Endothelial cell of umbilical vein (primary cell): ENCODE data around the gene IGHMBP2. TPM values are rescaled to one million over a fixed set of nuclear protein-coding genes. Genes with fewer than 3 reads are reported as not detected.

Experiments
- BruUV-seq: library from RNA; stranded (reverse); fragments of 400-500 nt; replicated peaks from 2 replicates; lab custom pipeline; 2021; lab: Mats Ljungman, UMichigan
- CTCF ChIA-PET: fragments of 300-600, 350-600 bp; sonication (Branson Sonifier 250); formaldehyde crosslinking; loops from one replicate; lab custom pipeline; 2021; ENCODE audit warnings: antibody characterized with exemption, inconsistent platforms; lab: Charles Lee
- POLR2A ChIA-PET: fragments of 300-600, 350-600 bp; sonication (Branson Sonifier 250); formaldehyde crosslinking; loops from one replicate; lab custom pipeline; 2021; ENCODE audit warnings: antibody characterized with exemption, inconsistent platforms; lab: Charles Lee
- DNase-seq: peaks from one replicate; pipeline ENCODE4 v3.0.0-alpha.2; 2011; ENCODE audit warnings: low read depth, low spot score
- FAIRE-seq: peaks from 2 replicates; lab custom pipeline; 2011; peaks lifted over from hg19 to GRCh38; lab: Jason Lieb, UNC
- H2AFZ ChIP-seq: 2 replicates; pipeline ENCODE4 v1.6.0; 2012; ENCODE audit warnings: low read depth, low read length, control low read depth, inconsistent platforms
- H3K27ac ChIP-seq: 2 replicates; pipeline ENCODE4 v1.5.1; 2011; ENCODE audit warnings: low read depth, mild to moderate bottlenecking, control low read depth, low read length, moderate library complexity; ENCODE audit not compliant: insufficient read depth
- H3K27me3 ChIP-seq, 2 experiments: 2 replicates each; pipeline versions ENCODE4 v1.6.0 to v1.6.1; 2011; ENCODE audit warnings: low read length in 2 of 2, mixed read lengths in 1 of 2; ENCODE audit not compliant: control insufficient read depth in 2 of 2, insufficient read depth in 2 of 2
- H3K36me3 ChIP-seq, 2 experiments: 2 replicates in 1 of 2; 3 replicates in 1 of 2; pipeline ENCODE4 v1.5.1; 2011; ENCODE audit warnings: low read length in 2 of 2, mild to moderate bottlenecking in 1 of 2, moderate library complexity in 1 of 2; ENCODE audit not compliant: control insufficient read depth in 2 of 2, insufficient read depth in 2 of 2; ENCODE audit errors: extremely low read depth in 1 of 2
- H3K4me1 ChIP-seq: 3 replicates; pipeline ENCODE4 v1.5.1; 2011; ENCODE audit warnings: mild to moderate bottlenecking, low read length; ENCODE audit not compliant: control insufficient read depth, insufficient read depth; ENCODE audit errors: extremely low read depth
- H3K4me2 ChIP-seq: 2 replicates; pipeline ENCODE4 v1.6.1; 2011; ENCODE audit warnings: low read length, control low read depth, mixed read lengths; ENCODE audit not compliant: insufficient read depth
- H3K4me3 ChIP-seq, 3 experiments: fragments of 200-600 bp in 1 of 3; sonication (generic), shearing (Covaris generic) in 1 of 3; replicated peaks in 1 of 3; 2 replicates each; pipeline ENCODE4 v1.5.1; 2011 to 2016; ENCODE audit warnings: control low read depth in 3 of 3, low read length in 3 of 3, mild to moderate bottlenecking in 2 of 3, inconsistent platforms in 1 of 3, low read depth in 1 of 3, moderate library complexity in 1 of 3; ENCODE audit not compliant: insufficient read depth in 1 of 3
- H3K79me2 ChIP-seq: 2 replicates; pipeline ENCODE4 v1.6.0; 2012; ENCODE audit warnings: low read length, inconsistent platforms; ENCODE audit not compliant: control insufficient read depth, insufficient read depth
- H3K9ac ChIP-seq: replicated peaks from 2 replicates; pipeline ENCODE3; 2011; ENCODE audit warnings: low read length, control low read depth; ENCODE audit not compliant: insufficient read depth; ENCODE audit errors: extremely low read depth
- H3K9me1 ChIP-seq: replicated peaks from 3 replicates; pipeline ENCODE4 v1.6.0; 2011; ENCODE audit warnings: mild to moderate bottlenecking, low read length; ENCODE audit not compliant: control insufficient read depth, insufficient read depth; ENCODE audit errors: extremely low read depth
- H3K9me3 ChIP-seq: replicated peaks from 2 replicates; pipeline ENCODE4 v1.5.1; 2012; ENCODE audit warnings: low read length, inconsistent platforms; ENCODE audit not compliant: control insufficient read depth, insufficient read depth
- H4K20me1 ChIP-seq: replicated peaks from 2 replicates; pipeline ENCODE3; 2011; ENCODE audit warnings: mild to moderate bottlenecking, low read length; ENCODE audit not compliant: control insufficient read depth, insufficient read depth; ENCODE audit errors: extremely low read depth
- EZH2 ChIP-seq: IDR thresholded peaks from 2 replicates; pipeline ENCODE4 v1.6.1; 2012; ENCODE audit warnings: borderline replicate concordance, low read depth, mild to moderate bottlenecking, moderate library complexity, low read length, inconsistent platforms; ENCODE audit not compliant: severe bottlenecking
- FOS ChIP-seq: IDR thresholded peaks from 2 replicates; pipeline ENCODE4 v1.6.1; 2011; ENCODE audit warnings: mild to moderate bottlenecking, low read length, moderate library complexity, borderline replicate concordance; ENCODE audit not compliant: insufficient read depth
- JUN ChIP-seq: IDR thresholded peaks from 2 replicates; pipeline ENCODE4 v1.6.1; 2011; ENCODE audit warnings: borderline replicate concordance, low read depth; ENCODE audit not compliant: insufficient read length, insufficient read depth
- POLR2A ChIP-seq: IDR thresholded peaks from 2 replicates; pipeline ENCODE4 v1.6.1; 2012; ENCODE audit warnings: low read depth, mild to moderate bottlenecking, control low read depth, low read length
- dilution Hi-C: fragments of 300-500 bp; cut with MboI; formaldehyde crosslinking; loops from one replicate; pipeline ENCODE4 v1.15.0; 2019; ENCODE audit warnings: low sequenced_read_pairs; ENCODE audit not compliant: extremely low pct_ligation_motif_present
- intact Hi-C: fragments of 100-400 bp; cut with micrococcal nuclease; formaldehyde crosslinking; loops from one replicate; pipeline ENCODE4 v1.10.0; 2022
- polyA plus RNA-seq, 4 experiments: library from polyadenylated mRNA; depleted of rRNA in 3 of 4; stranded (reverse) in 3 of 4; unstranded in 1 of 4; fragments of >200 nt; gene quantifications; 2 replicates each; pipeline versions ENCODE4 v1.2.1 to v1.2.3, GENCODE V29; 2011 to 2012; ENCODE audit warnings: missing spikeins in 1 of 4
- total RNA-seq: library from RNA; stranded (reverse); gene quantifications from 2 replicates; pipeline ENCODE4 v1.2.3, GENCODE V29; 2021
- TF ChIP-seq, protein P1 (sequence below), 2 donors: IDR thresholded peaks; 1 replicate in 1 of 2; 2 replicates in 1 of 2; pipeline ENCODE4 v1.5.1; 2011; ENCODE audit warnings: low read length in 2 of 2, mild to moderate bottlenecking in 2 of 2, moderate library complexity in 2 of 2, control low read depth in 1 of 2, inconsistent platforms in 1 of 2, low read depth in 1 of 2; ENCODE audit not compliant: insufficient read depth in 1 of 2; ENCODE audit errors: extremely low read depth in 1 of 2

The IGHMBP2 gene
- total and polyA plus RNA-seq, 2 donors (not counting 3 experiments of a cell fraction or from before 2014, with no cell fraction given): 10.9 to 25.1 TPM

DNA sequence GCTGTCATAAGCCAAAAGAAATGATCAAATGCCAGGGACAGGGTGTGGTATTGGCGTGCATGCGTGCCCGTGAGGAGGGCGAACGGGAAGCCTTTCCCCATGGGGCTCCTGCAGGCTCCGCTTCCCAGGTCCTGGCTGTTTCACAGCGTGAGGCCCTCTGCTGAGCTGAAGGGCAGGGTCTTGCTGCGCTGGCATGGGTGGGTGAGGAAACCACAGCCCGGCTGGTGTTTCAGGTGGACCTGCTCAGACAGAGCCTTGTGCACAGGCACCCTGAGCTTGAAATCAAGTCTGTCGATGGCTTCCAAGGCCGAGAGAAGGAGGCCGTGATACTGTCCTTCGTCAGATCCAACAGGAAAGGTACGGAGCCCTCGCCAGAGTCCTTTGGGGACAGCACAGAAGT, 31.4 kb downstream of the IGHMBP2 start:
- no peak overlapping the region for H3K27ac ChIP-seq
- H3K4me1 ChIP-seq: no peaks in the 10 kb centered on the region
- no TSS peak for BruUV-seq
- H2AFZ ChIP-seq: no peak overlapping the region
- no peak overlapping the region for H3K4me3 ChIP-seq
- TF ChIP-seq, protein P1, sequence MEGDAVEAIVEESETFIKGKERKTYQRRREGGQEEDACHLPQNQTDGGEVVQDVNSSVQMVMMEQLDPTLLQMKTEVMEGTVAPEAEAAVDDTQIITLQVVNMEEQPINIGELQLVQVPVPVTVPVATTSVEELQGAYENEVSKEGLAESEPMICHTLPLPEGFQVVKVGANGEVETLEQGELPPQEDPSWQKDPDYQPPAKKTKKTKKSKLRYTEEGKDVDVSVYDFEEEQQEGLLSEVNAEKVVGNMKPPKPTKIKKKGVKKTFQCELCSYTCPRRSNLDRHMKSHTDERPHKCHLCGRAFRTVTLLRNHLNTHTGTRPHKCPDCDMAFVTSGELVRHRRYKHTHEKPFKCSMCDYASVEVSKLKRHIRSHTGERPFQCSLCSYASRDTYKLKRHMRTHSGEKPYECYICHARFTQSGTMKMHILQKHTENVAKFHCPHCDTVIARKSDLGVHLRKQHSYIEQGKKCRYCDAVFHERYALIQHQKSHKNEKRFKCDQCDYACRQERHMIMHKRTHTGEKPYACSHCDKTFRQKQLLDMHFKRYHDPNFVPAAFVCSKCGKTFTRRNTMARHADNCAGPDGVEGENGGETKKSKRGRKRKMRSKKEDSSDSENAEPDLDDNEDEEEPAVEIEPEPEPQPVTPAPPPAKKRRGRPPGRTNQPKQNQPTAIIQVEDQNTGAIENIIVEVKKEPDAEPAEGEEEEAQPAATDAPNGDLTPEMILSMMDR (IDR thresholded peaks at IDR 0.05; ENCODE audit: extremely low read depth in 1 of 2, insufficient read depth in 1 of 2, low read depth in 1 of 2, low read length in 2 of 2): no peak
- no peak for TF ChIP-seq POLR2A
- TF ChIP-seq EZH2: no peak
- TF ChIP-seq FOS: no peak
- no peak for TF ChIP-seq JUN
- dilution Hi-C loops (no loop called here), intact Hi-C loops (no loop called here)
- H3K36me3 ChIP-seq: peaks cover 0 to 52% of the 10 kb centered on the region in 2 experiments
- H4K20me1 ChIP-seq: no peaks in the 10 kb centered on the region
- no peak overlapping the region for H3K4me2 ChIP-seq
- no peaks in the 10 kb centered on the region for H3K79me2 ChIP-seq
- ChIA-PET CTCF (interaction anchor here (1.4 kb wide), 1 partner anchor 109 kb away, joined by 3 read pairs; no protein-coding TSS in a partner anchor), POLR2A (no interaction called here)
- no peaks in the 10 kb centered on the region for H3K27me3 ChIP-seq
- no peak for DNase-seq
- FAIRE-seq: no peak
- no peak overlapping the region for H3K9ac ChIP-seq
- H3K9me1 ChIP-seq: no peaks in the 10 kb centered on the region
- no peaks in the 10 kb centered on the region for H3K9me3 ChIP-seq
